GM12878 (cell line): Measurements from ENCODE around the gene SNED1. TPM values are rescaled to one million over a fixed set of nuclear protein-coding genes. Genes with fewer than 3 reads are reported as not detected.

ENCODE experiments used
- ATAC-seq: fragments of 200-7000 bp; cut with Tn5 transposase; 3 replicates; pipeline ENCODE4 v1.9.1; 2020; ENCODE audit warnings: mild to moderate bottlenecking, moderate library complexity
- BruUV-seq: library from RNA; stranded (reverse); fragments of 400-500 nt; replicated peaks from 2 replicates; lab custom pipeline; 2021; lab: Mats Ljungman, UMichigan
- CTCF ChIA-PET: fragments of 300-600 bp; sonication (Branson Sonifier 250); formaldehyde crosslinking; extraction: SDS; loops from one replicate; lab custom pipeline; 2021; ENCODE audit warnings: inconsistent platforms; lab: Yijun Ruan, JAX
- POLR2A ChIA-PET: fragments of 350-600 bp; formaldehyde crosslinking; extraction: SDS; loops from one replicate; lab custom pipeline; 2021; ENCODE audit warnings: inconsistent platforms; lab: Charles Lee
- RAD21 ChIA-PET: fragments of 300-600 bp; sonication (Branson Sonifier 250); formaldehyde crosslinking; loops from one replicate; lab custom pipeline; 2023; ENCODE audit warnings: antibody characterized with exemption; ENCODE audit not compliant: unreplicated experiment; lab: Charles Lee
- SMC1A ChIA-PET: fragments of 300-600 bp; sonication (Branson Sonifier 250); formaldehyde crosslinking; loops from one replicate; lab custom pipeline; 2023; ENCODE audit not compliant: unreplicated experiment, uncharacterized antibody; lab: Charles Lee
- DNase-seq: peaks from one replicate; pipeline ENCODE4 v3.0.0-alpha.2; 2011; ENCODE audit warnings: low read depth, low spot score
- FAIRE-seq: peaks from 3 replicates; lab custom pipeline; 2011; peaks lifted over from hg19 to GRCh38; lab: Jason Lieb, UNC
- H2AFZ ChIP-seq: 2 replicates; pipeline ENCODE4 v1.6.0; 2011; ENCODE audit warnings: low read depth, low read length, control low read depth; ENCODE audit not compliant: control insufficient read depth
- H3K27ac ChIP-seq: 2 replicates; pipeline ENCODE4 v1.5.1; 2011; ENCODE audit warnings: control low read depth; ENCODE audit not compliant: control insufficient read depth, insufficient read depth
- H3K27me3 ChIP-seq, 2 experiments: replicated peaks in 1 of 2; 2 replicates each; pipeline versions ENCODE4 v1.6.0 to v1.6.1; 2011; ENCODE audit warnings: low read length in 1 of 2; ENCODE audit not compliant: control insufficient read depth in 2 of 2, insufficient read depth in 2 of 2
- H3K36me3 ChIP-seq, 2 experiments: 2 replicates each; pipeline ENCODE4 v1.5.1; 2011; ENCODE audit warnings: low read length in 1 of 2; ENCODE audit not compliant: control insufficient read depth in 2 of 2, insufficient read depth in 2 of 2
- H3K4me1 ChIP-seq: 2 replicates; pipeline ENCODE4 v1.6.1; 2011; ENCODE audit warnings: mild to moderate bottlenecking, low read length, moderate library complexity, mixed read lengths; ENCODE audit not compliant: control insufficient read depth, insufficient read depth
- H3K4me2 ChIP-seq: 2 replicates; pipeline ENCODE4 v1.6.0; 2011; ENCODE audit warnings: control low read depth; ENCODE audit not compliant: control insufficient read depth, insufficient read depth
- H3K4me3 ChIP-seq: fragments of 200-600 bp; sonication (generic); 2 replicates; pipeline ENCODE4 v1.5.1; 2016
- H3K79me2 ChIP-seq: 2 replicates; pipeline ENCODE4 v1.6.0; 2011; ENCODE audit warnings: low read length; ENCODE audit not compliant: control insufficient read depth, insufficient read depth
- H3K9ac ChIP-seq: 2 replicates; pipeline ENCODE4 v1.8.0; 2011; ENCODE audit warnings: low read length, control low read depth, mixed read lengths; ENCODE audit not compliant: control insufficient read depth, insufficient read depth
- H3K9me3 ChIP-seq: replicated peaks from 3 replicates; pipeline ENCODE4 v1.5.1; 2011; ENCODE audit warnings: mild to moderate bottlenecking, low read length; ENCODE audit not compliant: control insufficient read depth, insufficient read depth
- H4K20me1 ChIP-seq: 2 replicates; pipeline ENCODE4 v1.6.0; 2011; ENCODE audit not compliant: control insufficient read depth, insufficient read depth
- MEF2A ChIP-seq: IDR thresholded peaks from 2 replicates; pipeline ENCODE4 v1.6.1; 2011; ENCODE audit warnings: low read depth, mild to moderate bottlenecking, low read length, moderate library complexity; ENCODE audit not compliant: insufficient read depth
- WGBS: methylation state at CpG from one replicate; pipeline ENCODE4 v1.1.6; 2016; ENCODE audit warnings: low lambda C conversion rate; ENCODE audit not compliant: insufficient replicate concordance, insufficient coverage; ENCODE audit errors: missing lambda C conversion rate; 5-methylcytosine and 5-hydroxymethylcytosine counted together
- in situ Hi-C: fragments of 300-500 bp; cut with MboI; formaldehyde crosslinking; loops from 9 replicates; pipeline ENCODE4 v1.14.3; 2018; ENCODE audit warnings: mixed read lengths
- intact Hi-C: fragments of 100-400 bp; cut with micrococcal nuclease; formaldehyde crosslinking; loops from one replicate; pipeline ENCODE4 v1.14.2; 2022; ENCODE audit not compliant: unreplicated experiment
- polyA plus RNA-seq, 11 experiments: library from polyadenylated mRNA; depleted of rRNA in 4 of 11; unstranded in 6 of 11; stranded (reverse) in 5 of 11; fragments of >200 nt; fragmentation: Nextera tagmentation in 4 of 11; fragmentation: Illumina TruSeq in 1 of 11; extraction: Ambion mirVana in 4 of 11; extraction: Trizol in 1 of 11; gene quantifications; 1 replicate in 1 of 11; 2 replicates in 10 of 11; pipeline versions ENCODE4 v1.2.1 to v1.2.3, GENCODE V29; 2011 to 2016; ENCODE audit warnings: inconsistent platforms in 2 of 11, missing spikeins in 2 of 11, low read depth in 1 of 11
- total RNA-seq, 4 experiments: library from RNA; depleted of rRNA in 3 of 4; stranded (reverse); fragments of >200 nt in 3 of 4; fragmentation: Illumina TruSeq in 1 of 4; extraction: Trizol in 1 of 4; gene quantifications; 2 replicates each; pipeline versions ENCODE4 v1.2.1 to v1.2.3, GENCODE V29; 2013 to 2021
- TF ChIP-seq, protein P1 (sequence below): IDR thresholded peaks from 2 replicates; pipeline ENCODE4 v1.6.1; 2012; ENCODE audit warnings: low read depth, low read length, improper control_type of control experiment
- TF ChIP-seq, protein P2 (sequence below): fragments of 450-650 bp; IDR thresholded peaks from 2 replicates; pipeline ENCODE4 v1.6.1; 2014; ENCODE audit warnings: mild to moderate bottlenecking

Gene SNED1
- total and polyA plus RNA-seq, 10 of the 15 experiments (the other 5 are each of a cell fraction or from before 2014, with no cell fraction given) = 0.05 to 8.4 (median 3.0) TPM

- Histone ChIP-seq H3K9ac (no peak overlapping the region), H3K4me1 (no peaks in the 10 kb centered on the region), H3K36me3 (no peaks in the 10 kb centered on the region), H3K9me3 (no peaks in the 10 kb centered on the region), H3K27ac (no peak overlapping the region), H3K4me3 (no peak overlapping the region), H4K20me1 (no peaks in the 10 kb centered on the region), H2AFZ (no peak overlapping the region), H3K4me2 (no peak overlapping the region), H3K79me2 (no peaks in the 10 kb centered on the region), H3K27me3 (peaks cover 0 to 5% of the 10 kb centered on the region in 2 experiments; a peak in 2 of 4 replicates)
- FAIRE-seq (no peak), DNase-seq (no peak), ATAC-seq (no peak)
- in situ Hi-C loops = no loop called here
- TF ChIP-seq, protein P1, sequence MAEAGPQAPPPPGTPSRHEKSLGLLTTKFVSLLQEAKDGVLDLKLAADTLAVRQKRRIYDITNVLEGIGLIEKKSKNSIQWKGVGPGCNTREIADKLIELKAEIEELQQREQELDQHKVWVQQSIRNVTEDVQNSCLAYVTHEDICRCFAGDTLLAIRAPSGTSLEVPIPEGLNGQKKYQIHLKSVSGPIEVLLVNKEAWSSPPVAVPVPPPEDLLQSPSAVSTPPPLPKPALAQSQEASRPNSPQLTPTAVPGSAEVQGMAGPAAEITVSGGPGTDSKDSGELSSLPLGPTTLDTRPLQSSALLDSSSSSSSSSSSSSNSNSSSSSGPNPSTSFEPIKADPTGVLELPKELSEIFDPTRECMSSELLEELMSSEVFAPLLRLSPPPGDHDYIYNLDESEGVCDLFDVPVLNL = no peak
- TF ChIP-seq, protein P2, sequence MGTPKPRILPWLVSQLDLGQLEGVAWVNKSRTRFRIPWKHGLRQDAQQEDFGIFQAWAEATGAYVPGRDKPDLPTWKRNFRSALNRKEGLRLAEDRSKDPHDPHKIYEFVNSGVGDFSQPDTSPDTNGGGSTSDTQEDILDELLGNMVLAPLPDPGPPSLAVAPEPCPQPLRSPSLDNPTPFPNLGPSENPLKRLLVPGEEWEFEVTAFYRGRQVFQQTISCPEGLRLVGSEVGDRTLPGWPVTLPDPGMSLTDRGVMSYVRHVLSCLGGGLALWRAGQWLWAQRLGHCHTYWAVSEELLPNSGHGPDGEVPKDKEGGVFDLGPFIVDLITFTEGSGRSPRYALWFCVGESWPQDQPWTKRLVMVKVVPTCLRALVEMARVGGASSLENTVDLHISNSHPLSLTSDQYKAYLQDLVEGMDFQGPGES = no peak
- TF ChIP-seq MEF2A = no peak
- SMC1A ChIA-PET = no interaction called here
- no TSS peak for BruUV-seq
- CTCF ChIA-PET = interaction anchor here (0.7 to 1.1 kb wide), 2 partner anchors 68 to 993 kb away, joined by 3 to 4 read pairs; no protein-coding TSS in a partner anchor
- RAD21 ChIA-PET = no interaction called here
- intact Hi-C loops = no loop called here
- POLR2A ChIA-PET = no interaction called here
- 0% methylated on average over 4 of the region's 4 CpGs for WGBS
Measured at GRCh38 chr2:240981280-240981679, 17.1 kb upstream of the SNED1 start.
